ENCODE results near the gene TTC4.

DNA sequence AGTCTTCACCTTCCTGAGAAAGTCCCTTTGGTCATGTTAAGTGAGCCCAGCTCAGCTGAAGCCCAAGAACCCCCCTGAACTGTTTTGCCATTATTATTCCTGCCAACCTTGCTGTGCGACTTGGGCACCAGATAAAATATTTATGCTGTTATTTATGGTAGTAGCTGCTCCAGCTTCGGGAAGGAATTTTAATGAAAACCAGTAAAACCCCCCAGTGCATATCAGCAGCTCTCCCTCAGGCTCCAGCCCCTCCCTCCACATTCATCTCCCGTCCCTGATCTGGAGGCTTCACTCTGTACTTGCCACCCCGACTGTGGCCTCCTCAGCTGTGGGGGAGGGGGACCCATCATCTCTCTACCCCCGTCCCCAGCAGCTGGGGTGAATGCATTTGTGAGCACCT, 72.8 kb downstream of the TTC4 start:
- no peak for TF ChIP-seq CTCF (conservative IDR thresholded peaks at IDR 0.05; ENCODE audit: low read length)
- TF ChIP-seq EZH2phosphoT487 (IDR thresholded peaks at IDR 0.05; ENCODE audit: borderline replicate concordance, low read depth, low read length), result no peak

All from OCI-LY7 (cell line).